GM12878 (cell line): Measurements from ENCODE around the gene KDM3B. TPM values are rescaled to one million over a fixed set of nuclear protein-coding genes. Genes with fewer than 3 reads are reported as not detected.

Experiments
- BHLHE40 ChIP-seq, 2 experiments: fragments of 450-650 bp in 1 of 2; IDR thresholded peaks; 2 replicates each; pipeline ENCODE4 v1.6.1; 2011 to 2017; ENCODE audit warnings: low read depth in 2 of 2, borderline replicate concordance in 1 of 2, improper control_type of control experiment in 1 of 2, low read length in 1 of 2, mild to moderate bottlenecking in 1 of 2
- CTCF ChIP-seq, 3 experiments: IDR thresholded peaks in 2 of 3; conservative IDR thresholded peaks in 1 of 3; 2 replicates each; pipeline ENCODE4 v1.5.1; 2011; ENCODE audit warnings: low read depth in 3 of 3, low read length in 3 of 3, mild to moderate bottlenecking in 3 of 3, control low read depth in 2 of 3, moderate library complexity in 2 of 3, inconsistent platforms in 1 of 3, mixed read lengths in 1 of 3; ENCODE audit not compliant: control insufficient read depth in 2 of 3, insufficient read depth in 1 of 3; ENCODE audit errors: extremely low read depth in 1 of 3
- GATAD2B ChIP-seq: fragments of 450-650 bp; conservative IDR thresholded peaks from 2 replicates; pipeline ENCODE4 v1.6.1; 2017; ENCODE audit warnings: low read depth, mild to moderate bottlenecking, moderate library complexity
- HDAC2 ChIP-seq: fragments of 200-600 bp; sonication (generic); IDR thresholded peaks from 2 replicates; pipeline ENCODE4 v1.6.1; 2017
- HSF1 ChIP-seq: fragments of 150-350 bp; IDR thresholded peaks from 2 replicates; pipeline ENCODE4 v1.6.1; 2014; ENCODE audit warnings: mild to moderate bottlenecking, low read depth, low read length
- MXI1 ChIP-seq: fragments of 150-350 bp; IDR thresholded peaks from 2 replicates; pipeline ENCODE4 v1.6.1; 2011; ENCODE audit warnings: low read depth, mild to moderate bottlenecking, inconsistent platforms, low read length, improper control_type of control experiment
- NKRF ChIP-seq: fragments of 450-650 bp; conservative IDR thresholded peaks from 2 replicates; pipeline ENCODE4 v1.6.1; 2017; ENCODE audit warnings: mild to moderate bottlenecking, moderate library complexity
- NRF1 ChIP-seq: conservative IDR thresholded peaks from 2 replicates; pipeline ENCODE4 v1.6.1; 2011; ENCODE audit warnings: mild to moderate bottlenecking, low read depth, low read length, improper control_type of control experiment
- POLR2A ChIP-seq: IDR thresholded peaks from 2 replicates; pipeline ENCODE4 v1.6.1; 2011; ENCODE audit warnings: low read depth, mild to moderate bottlenecking, low read length
- POU2F2 ChIP-seq: IDR thresholded peaks from 3 replicates; pipeline ENCODE4 v1.6.1; 2011; ENCODE audit warnings: low read depth, mild to moderate bottlenecking, low read length, borderline replicate concordance
- RBBP5 ChIP-seq: fragments of 200-600 bp; sonication (generic); conservative IDR thresholded peaks from 2 replicates; pipeline ENCODE4 v1.6.1; 2016
- RCOR1 ChIP-seq: conservative IDR thresholded peaks from 2 replicates; pipeline ENCODE4 v1.6.1; 2012; ENCODE audit warnings: low read depth, low read length, improper control_type of control experiment
- RELB ChIP-seq: fragments of 450-650 bp; IDR thresholded peaks from 2 replicates; pipeline ENCODE4 v1.6.1; 2017; ENCODE audit warnings: low read depth, mild to moderate bottlenecking, moderate library complexity
- RUNX3 ChIP-seq: IDR thresholded peaks from 2 replicates; pipeline ENCODE4 v1.6.1; 2012; ENCODE audit warnings: low read length, inconsistent platforms
- TBL1XR1 ChIP-seq: IDR thresholded peaks from 2 replicates; pipeline ENCODE4 v1.6.1; 2012; ENCODE audit warnings: low read depth, low read length, improper control_type of control experiment
- YY1 ChIP-seq: IDR thresholded peaks from 2 replicates; pipeline ENCODE4 v1.6.1; 2011; ENCODE audit warnings: low read depth, mild to moderate bottlenecking, low read length
- ZBTB40 ChIP-seq: fragments of 450-650 bp; IDR thresholded peaks from 2 replicates; pipeline ENCODE4 v1.6.1; 2016; ENCODE audit warnings: mild to moderate bottlenecking, moderate library complexity, borderline replicate concordance
- ZSCAN29 ChIP-seq: fragments of 450-650 bp; IDR thresholded peaks from 2 replicates; pipeline ENCODE4 v1.6.1; 2017; ENCODE audit warnings: mild to moderate bottlenecking, moderate library complexity
- polyA plus RNA-seq, 11 experiments: library from polyadenylated mRNA; depleted of rRNA in 4 of 11; unstranded in 6 of 11; stranded (reverse) in 5 of 11; fragments of >200 nt; fragmentation: Nextera tagmentation in 4 of 11; fragmentation: Illumina TruSeq in 1 of 11; extraction: Ambion mirVana in 4 of 11; extraction: Trizol in 1 of 11; gene quantifications; 1 replicate in 1 of 11; 2 replicates in 10 of 11; pipeline versions ENCODE4 v1.2.1 to v1.2.3, GENCODE V29; 2011 to 2016; ENCODE audit warnings: inconsistent platforms in 2 of 11, missing spikeins in 2 of 11, low read depth in 1 of 11
- total RNA-seq, 4 experiments: library from RNA; depleted of rRNA in 3 of 4; stranded (reverse); fragments of >200 nt in 3 of 4; fragmentation: Illumina TruSeq in 1 of 4; extraction: Trizol in 1 of 4; gene quantifications; 2 replicates each; pipeline versions ENCODE4 v1.2.1 to v1.2.3, GENCODE V29; 2013 to 2021

KDM3B gene
- total and polyA plus RNA-seq, 10 of the 15 experiments (the other 5 are each of a cell fraction or from before 2014, with no cell fraction given): 8.5 to 45.7 (median 29.0) TPM

- TF ChIP-seq RCOR1 (no peak), HDAC2 (no peak), NKRF (peak; percentile 63; the same call in 1 of the 2 replicates), HSF1 (no peak), BHLHE40 (IDR thresholded peaks at IDR 0.05; ENCODE audit: borderline replicate concordance in 1 of 2, low read depth in 2 of 2, low read length in 1 of 2) (peak; percentile 31 to 57; a peak in 3 of 4 replicates), TBL1XR1 (no peak), POU2F2 (no peak), RELB (peak; percentile 66; the same call in 1 of the 2 replicates), ZBTB40 (no peak), CTCF (IDR thresholded peaks at IDR 0.05 in 2 of 3, conservative IDR thresholded peaks at IDR 0.05 in 1 of 3; ENCODE audit: control insufficient read depth in 2 of 3, extremely low read depth in 1 of 3, insufficient read depth in 1 of 3, low read depth in 3 of 3, low read length in 3 of 3) (peak; percentile 36 to 45 (median 39); a peak in 5 of 6 replicates), ZSCAN29 (0 out of 2 replicates have a peak, but pooled peaks have one; percentile 9), YY1 (peak; percentile 73; the same call in 1 of the 2 replicates), POLR2A (peak; percentile 35; the same call in 1 of the 2 replicates), MXI1 (peak; percentile 7; the same call in 1 of the 2 replicates), RUNX3 (peak; percentile 18; the same call in 1 of the 2 replicates), RBBP5 (no peak), GATAD2B (peak; percentile 85), NRF1 (no peak)
Observed at GRCh38 chr5:138352722-138353559, 456 bp downstream of the KDM3B start (continued).
